SJCRH30 (cell line): ENCODE data around the gene TMC6. TPM values are rescaled to one million over a fixed set of nuclear protein-coding genes. Genes with fewer than 3 reads are reported as not detected.
A peak's percentile ranks its signal among the peaks of the same experiment; 100 is the strongest.
"Not testable (repeated sequence)": the region's sequence is repeated elsewhere in the genome, so short reads cannot be mapped to it uniquely, and the experiment has no call there.

Experiments used
- DNase-seq, 2 experiments: peaks; one replicate each; pipeline ENCODE4 v3.0.0-alpha.2; 2015 to 2020
- H3K27ac ChIP-seq: fragments of 250-450 bp; sonication (Bioruptor Pico); 2 replicates; pipeline ENCODE4 v1.5.1; 2020; ENCODE audit warnings: mild to moderate bottlenecking, moderate library complexity
- H3K27me3 ChIP-seq: fragments of 250-450 bp; sonication (Bioruptor Pico); 2 replicates; pipeline ENCODE4 v1.5.1; 2020; ENCODE audit warnings: mild to moderate bottlenecking, moderate library complexity
- H3K36me3 ChIP-seq: fragments of 250-450 bp; sonication (Bioruptor Pico); 2 replicates; pipeline ENCODE4 v1.5.1; 2020; ENCODE audit warnings: mild to moderate bottlenecking, moderate library complexity
- H3K4me1 ChIP-seq: fragments of 250-450 bp; sonication (Bioruptor Pico); 2 replicates; pipeline ENCODE4 v1.5.1; 2020; ENCODE audit warnings: mild to moderate bottlenecking, moderate library complexity
- H3K4me3 ChIP-seq: fragments of 250-450 bp; sonication (Bioruptor Pico); 2 replicates; pipeline ENCODE4 v1.5.1; 2020; ENCODE audit warnings: mild to moderate bottlenecking, moderate library complexity
- H3K9me3 ChIP-seq: fragments of 250-450 bp; sonication (Bioruptor Pico); replicated peaks from 2 replicates; pipeline ENCODE4 v1.5.1; 2020; ENCODE audit warnings: mild to moderate bottlenecking, moderate library complexity
- total RNA-seq: library from RNA; depleted of rRNA; stranded (reverse); fragments of >200 nt; shearing (Covaris generic); gene quantifications from 2 replicates; pipeline ENCODE4 v1.2.3, GENCODE V29; 2014; rRNA removed

Gene TMC6, protein sequence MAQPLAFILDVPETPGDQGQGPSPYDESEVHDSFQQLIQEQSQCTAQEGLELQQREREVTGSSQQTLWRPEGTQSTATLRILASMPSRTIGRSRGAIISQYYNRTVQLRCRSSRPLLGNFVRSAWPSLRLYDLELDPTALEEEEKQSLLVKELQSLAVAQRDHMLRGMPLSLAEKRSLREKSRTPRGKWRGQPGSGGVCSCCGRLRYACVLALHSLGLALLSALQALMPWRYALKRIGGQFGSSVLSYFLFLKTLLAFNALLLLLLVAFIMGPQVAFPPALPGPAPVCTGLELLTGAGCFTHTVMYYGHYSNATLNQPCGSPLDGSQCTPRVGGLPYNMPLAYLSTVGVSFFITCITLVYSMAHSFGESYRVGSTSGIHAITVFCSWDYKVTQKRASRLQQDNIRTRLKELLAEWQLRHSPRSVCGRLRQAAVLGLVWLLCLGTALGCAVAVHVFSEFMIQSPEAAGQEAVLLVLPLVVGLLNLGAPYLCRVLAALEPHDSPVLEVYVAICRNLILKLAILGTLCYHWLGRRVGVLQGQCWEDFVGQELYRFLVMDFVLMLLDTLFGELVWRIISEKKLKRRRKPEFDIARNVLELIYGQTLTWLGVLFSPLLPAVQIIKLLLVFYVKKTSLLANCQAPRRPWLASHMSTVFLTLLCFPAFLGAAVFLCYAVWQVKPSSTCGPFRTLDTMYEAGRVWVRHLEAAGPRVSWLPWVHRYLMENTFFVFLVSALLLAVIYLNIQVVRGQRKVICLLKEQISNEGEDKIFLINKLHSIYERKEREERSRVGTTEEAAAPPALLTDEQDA
- total RNA-seq: 18.8 and 23.2 TPM in 2 replicates

DNA sequence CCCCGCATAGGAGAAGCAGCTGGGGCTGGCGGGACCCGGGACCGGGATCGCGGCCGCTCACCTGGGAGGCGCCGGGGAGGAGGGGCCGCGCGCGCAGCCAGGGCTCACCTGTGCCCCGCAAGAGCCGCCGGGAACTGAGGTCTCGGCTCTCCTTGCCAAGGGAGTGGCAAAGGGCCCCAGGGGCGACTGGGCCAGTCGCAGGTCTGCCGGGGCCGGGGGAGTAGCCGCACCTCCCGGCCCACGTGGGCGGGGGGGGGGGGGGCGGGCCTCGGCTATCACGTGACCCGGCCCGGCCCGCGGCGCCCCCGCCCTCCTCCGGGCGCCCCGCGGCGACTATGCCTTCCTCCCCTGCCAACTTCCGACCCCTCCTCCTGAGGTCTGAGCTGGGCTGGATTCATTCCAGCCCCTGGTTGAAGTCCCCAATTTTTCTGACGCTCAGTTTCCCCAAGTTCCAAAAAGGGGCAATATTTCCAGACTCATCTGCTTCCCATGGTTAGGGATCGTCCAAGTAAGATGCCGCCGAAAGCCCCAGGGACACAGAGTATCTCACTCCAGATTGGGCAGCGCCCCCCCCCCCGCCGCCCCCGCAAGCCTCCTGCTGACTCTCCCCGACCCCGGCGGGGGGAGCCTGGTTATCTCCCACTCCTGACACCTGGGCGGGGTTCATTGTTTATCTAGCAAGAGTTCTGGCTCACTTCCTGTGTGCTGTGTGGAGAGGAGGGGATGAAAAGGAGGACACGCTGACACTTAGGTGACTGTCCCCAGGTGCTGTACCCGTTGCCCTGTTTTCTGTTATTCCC lies at the start of gene TMC6:
Gene TMC6, minus strand, starts transcription at position 205 of the 800 bp plus-strand sequence. CDS start 1,923 bp downstream, outside the sequence.
- no peaks in the 10 kb centered on the region for H3K36me3 ChIP-seq
- peak within 1 kb of the TSS; percentile 84 for H3K27ac ChIP-seq
- H3K9me3 ChIP-seq: no peaks in the 10 kb centered on the region
- H3K4me3 ChIP-seq: peak within 1 kb of the TSS; percentile 94
- no peaks in the 10 kb centered on the region for H3K27me3 ChIP-seq
- peaks cover 27% of the 10 kb centered on the region for H3K4me1 ChIP-seq
- DNase-seq: peak; percentile 77 to 84

DNA sequence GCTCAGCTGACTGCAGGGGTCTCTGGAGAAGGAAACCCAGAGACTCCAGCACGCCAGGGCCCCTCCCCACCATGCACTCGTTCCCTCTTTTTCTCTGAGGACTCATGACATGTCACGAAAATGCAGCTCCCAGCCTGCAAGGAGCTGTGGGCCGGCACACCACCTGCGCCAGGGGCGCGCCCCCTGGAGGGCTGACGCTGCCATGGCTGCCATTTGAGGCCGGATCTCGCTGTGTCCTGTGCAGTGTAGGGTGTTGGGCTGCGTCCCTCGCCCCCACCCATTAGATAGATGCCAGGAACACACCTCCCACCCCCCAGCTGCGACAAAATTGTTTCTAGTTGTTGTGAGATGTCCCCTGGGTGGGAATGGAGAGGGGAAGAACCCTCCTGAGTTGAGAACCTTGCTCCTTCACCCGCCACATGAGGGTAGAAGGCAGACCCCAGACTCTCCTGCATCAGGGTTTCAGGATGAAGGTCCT lies 48.0 kb upstream of the TMC6 start:
- Histone ChIP-seq H3K27ac (no peak overlapping the region), H3K4me1 (peaks cover 10% of the 10 kb centered on the region; the same call in 1 of the 2 replicates), H3K4me3 (no peak overlapping the region), H3K9me3 (no peaks in the 10 kb centered on the region), H3K36me3 (peaks cover 76% of the 10 kb centered on the region), H3K27me3 (no peaks in the 10 kb centered on the region)
- DNase-seq: no peak

DNA sequence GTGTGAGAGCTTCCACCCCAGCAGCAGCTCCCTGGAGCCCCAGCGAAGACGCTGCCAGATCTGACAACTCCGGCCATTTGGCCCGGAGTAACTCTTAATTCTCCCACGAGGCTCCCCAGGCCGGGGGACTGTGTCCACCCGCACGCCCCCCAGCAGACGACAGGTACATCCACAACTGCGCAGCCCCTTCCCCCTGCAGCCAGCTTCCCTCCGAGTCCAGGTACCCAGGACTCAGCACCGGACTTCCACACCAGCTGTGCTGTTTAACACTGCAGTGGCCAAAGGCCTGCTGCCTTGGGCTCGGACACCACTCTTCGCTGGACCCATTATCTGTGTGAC lies 47.1 kb upstream of the TMC6 start:
- no peaks in the 10 kb centered on the region for H3K27me3 ChIP-seq
- peaks cover 66% of the 10 kb centered on the region for H3K36me3 ChIP-seq
- H3K27ac ChIP-seq: no peak overlapping the region
- no peaks in the 10 kb centered on the region for H3K9me3 ChIP-seq
- no peak overlapping the region for H3K4me3 ChIP-seq
- peaks cover 8% of the 10 kb centered on the region; the same call in 1 of the 2 replicates for H3K4me1 ChIP-seq
- DNase-seq: no peak

DNA sequence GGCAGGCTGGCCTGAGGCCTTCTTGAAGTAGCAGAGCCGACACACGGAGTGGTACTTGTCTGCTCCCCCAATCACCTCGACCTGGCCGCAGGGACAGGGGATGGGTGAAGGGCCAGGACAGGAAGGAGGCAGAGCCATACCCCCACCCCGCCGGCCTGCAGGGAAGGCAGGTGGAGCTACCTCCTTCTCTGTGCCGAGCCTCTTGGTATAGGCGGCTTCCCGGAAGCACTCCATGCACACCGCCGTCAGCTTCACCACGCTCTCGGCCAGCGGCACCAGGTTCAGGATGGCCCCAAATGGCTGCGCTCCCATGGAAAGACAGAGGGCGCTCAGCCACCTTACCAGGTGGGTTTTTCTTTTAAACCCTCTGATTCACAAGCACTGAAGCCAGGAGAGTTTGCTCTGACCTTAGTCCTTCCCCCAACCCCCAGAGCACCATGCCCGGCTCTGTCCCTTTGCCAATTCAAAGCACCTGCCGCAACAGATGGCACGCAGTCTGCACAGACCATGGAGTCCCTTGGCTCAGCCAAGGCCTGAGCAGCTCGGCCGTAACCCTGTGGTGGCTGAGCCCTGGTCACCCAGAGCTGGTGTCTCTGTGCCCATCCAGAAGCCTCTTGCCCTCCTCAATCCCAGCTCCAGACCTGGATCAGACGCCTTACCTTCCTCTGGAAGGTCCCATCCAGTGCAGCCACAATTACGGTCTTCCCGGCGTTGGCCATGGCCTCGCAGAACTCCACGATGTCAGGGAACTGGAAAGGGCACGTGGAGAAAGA lies 46.5 kb upstream of the TMC6 start:
- no peak for DNase-seq
- no peak overlapping the region for H3K27ac ChIP-seq
- peaks cover 6% of the 10 kb centered on the region; the same call in 1 of the 2 replicates for H3K4me1 ChIP-seq
- H3K36me3 ChIP-seq: peaks cover 60% of the 10 kb centered on the region
- no peaks in the 10 kb centered on the region for H3K9me3 ChIP-seq
- H3K27me3 ChIP-seq: no peaks in the 10 kb centered on the region
- H3K4me3 ChIP-seq: no peak overlapping the region

DNA sequence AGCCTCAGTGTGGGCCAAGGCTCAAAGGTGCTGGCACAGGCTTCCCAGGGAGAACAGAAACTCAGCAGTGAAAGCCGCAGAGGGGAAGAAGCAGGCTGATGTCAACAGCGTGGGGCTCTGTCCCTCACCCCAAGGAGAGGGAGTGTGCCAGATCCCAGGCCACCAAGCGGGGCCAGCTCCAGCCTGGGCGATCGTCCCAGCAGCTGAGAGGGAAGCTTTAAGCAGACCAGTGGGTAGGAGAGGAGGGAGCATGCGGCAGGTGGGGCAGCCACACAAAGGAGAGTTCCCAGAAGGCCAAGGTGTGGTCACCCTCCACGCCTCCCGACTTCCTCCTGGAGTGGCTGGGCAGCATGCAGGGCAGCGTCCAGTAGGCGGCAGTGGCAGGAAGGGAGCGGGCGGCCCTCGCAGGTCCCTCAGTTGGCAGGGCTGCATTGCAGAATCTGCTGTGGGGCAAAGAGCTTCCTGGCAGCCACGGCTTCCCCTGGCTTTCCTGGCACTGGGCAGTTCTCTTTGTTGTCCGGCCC lies 45.9 kb upstream of the TMC6 start:
- no peaks in the 10 kb centered on the region for H3K27me3 ChIP-seq
- no peaks in the 10 kb centered on the region for H3K9me3 ChIP-seq
- H3K4me3 ChIP-seq: no peak overlapping the region
- H3K27ac ChIP-seq: no peak overlapping the region
- H3K4me1 ChIP-seq: peaks cover 6% of the 10 kb centered on the region; the same call in 1 of the 2 replicates
- H3K36me3 ChIP-seq: peaks cover 54% of the 10 kb centered on the region
- no peak for DNase-seq

DNA sequence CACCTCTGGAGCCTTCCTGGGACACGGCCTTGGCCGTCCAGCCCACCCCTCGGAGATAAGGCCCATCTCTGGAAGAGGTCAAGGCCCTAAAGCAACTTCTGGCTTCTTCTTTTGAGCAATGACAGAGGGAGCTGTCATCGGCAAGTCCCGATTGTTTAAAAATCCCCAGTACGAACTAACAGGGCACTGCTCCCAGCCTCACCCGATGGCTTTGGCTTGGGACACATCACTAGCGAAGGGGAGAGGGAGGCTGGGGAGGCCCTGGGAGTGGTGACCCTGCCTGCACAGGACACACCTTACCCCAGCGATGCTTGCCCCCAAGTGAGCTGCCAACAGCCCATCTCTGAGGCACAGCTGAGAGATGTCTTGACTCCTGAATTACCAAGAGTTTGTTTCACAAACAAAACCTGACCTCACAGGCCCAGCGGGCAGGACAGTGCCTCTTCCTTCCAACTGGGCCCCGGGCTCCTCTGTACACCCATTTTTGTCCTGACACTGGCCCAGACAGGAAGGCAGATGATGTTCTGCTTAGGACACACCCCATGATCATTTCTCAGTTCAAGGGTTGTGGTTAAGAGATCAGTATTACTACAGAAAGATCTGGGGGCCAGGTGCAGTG lies 44.7 kb upstream of the TMC6 start:
- Histone ChIP-seq H3K27me3 (no peaks in the 10 kb centered on the region), H3K4me1 (peaks cover 6% of the 10 kb centered on the region; the same call in 1 of the 2 replicates), H3K27ac (no peak overlapping the region), H3K36me3 (peaks cover 42% of the 10 kb centered on the region), H3K4me3 (no peak overlapping the region), H3K9me3 (no peaks in the 10 kb centered on the region)
- DNase-seq: no peak

DNA sequence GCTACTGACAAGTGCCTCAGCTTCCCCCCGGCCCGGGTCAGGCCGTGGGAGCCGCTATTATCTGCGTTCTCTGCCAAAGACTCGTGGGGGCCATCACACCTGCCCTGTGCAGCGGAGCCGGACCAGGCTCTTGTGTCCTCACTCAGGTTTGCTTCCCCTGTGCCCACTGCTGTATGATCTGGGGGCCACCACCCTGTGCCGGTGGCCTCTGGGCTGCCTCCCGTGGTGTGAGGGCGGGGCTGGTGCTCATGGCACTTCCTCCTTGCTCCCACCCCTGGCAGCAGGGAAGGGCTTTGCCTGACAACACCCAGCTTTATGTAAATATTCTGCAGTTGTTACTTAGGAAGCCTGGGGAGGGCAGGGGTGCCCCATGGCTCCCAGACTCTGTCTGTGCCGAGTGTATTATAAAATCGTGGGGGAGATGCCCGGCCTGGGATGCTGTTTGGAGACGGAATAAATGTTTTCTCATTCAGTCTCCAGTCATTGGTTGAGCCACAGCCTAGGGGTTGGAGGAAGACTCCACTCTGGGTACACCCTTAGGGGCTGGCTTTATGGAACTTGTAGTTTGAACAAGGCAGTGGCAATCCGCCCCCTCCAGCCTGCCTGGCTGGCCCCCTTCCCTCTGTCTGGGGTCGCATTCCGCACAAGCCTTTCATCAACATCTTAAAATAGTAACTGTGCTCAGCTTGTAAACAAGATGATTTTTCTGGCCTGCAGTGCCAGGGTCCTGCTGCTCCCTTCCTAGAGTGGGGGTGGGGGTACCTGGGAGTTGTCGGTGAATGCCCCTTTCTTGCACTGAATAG lies 43.9 kb upstream of the TMC6 start:
- no peaks in the 10 kb centered on the region for H3K9me3 ChIP-seq
- H3K27ac ChIP-seq: no peak overlapping the region
- H3K36me3 ChIP-seq: peaks cover 35% of the 10 kb centered on the region
- peaks cover 6% of the 10 kb centered on the region; the same call in 1 of the 2 replicates for H3K4me1 ChIP-seq
- H3K4me3 ChIP-seq: no peak overlapping the region
- no peaks in the 10 kb centered on the region for H3K27me3 ChIP-seq
- DNase-seq: no peak

DNA sequence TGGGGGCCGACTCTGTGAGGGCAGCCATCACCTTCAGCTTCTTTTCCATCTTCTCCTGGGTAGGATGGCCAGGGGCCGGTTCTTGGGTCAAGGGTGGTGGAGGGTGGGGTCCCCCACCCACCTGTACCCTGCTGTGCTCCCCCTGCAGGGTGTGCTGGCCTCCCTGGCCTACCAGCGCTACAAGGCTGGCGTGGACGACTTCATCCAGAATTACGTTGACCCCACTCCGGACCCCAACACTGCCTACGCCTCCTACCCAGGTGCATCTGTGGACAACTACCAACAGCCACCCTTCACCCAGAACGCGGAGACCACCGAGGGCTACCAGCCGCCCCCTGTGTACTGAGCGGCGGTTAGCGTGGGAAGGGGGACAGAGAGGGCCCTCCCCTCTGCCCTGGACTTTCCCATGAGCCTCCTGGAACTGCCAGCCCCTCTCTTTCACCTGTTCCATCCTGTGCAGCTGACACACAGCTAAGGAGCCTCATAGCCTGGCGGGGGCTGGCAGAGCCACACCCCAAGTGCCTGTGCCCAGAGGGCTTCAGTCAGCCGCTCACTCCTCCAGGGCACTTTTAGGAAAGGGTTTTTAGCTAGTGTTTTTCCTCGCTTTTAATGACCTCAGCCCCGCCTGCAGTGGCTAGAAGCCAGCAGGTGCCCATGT lies 43.2 kb upstream of the TMC6 start:
- H3K4me1 ChIP-seq: not testable (repeated sequence)
- peaks cover 28% of the 10 kb centered on the region for H3K36me3 ChIP-seq

DNA sequence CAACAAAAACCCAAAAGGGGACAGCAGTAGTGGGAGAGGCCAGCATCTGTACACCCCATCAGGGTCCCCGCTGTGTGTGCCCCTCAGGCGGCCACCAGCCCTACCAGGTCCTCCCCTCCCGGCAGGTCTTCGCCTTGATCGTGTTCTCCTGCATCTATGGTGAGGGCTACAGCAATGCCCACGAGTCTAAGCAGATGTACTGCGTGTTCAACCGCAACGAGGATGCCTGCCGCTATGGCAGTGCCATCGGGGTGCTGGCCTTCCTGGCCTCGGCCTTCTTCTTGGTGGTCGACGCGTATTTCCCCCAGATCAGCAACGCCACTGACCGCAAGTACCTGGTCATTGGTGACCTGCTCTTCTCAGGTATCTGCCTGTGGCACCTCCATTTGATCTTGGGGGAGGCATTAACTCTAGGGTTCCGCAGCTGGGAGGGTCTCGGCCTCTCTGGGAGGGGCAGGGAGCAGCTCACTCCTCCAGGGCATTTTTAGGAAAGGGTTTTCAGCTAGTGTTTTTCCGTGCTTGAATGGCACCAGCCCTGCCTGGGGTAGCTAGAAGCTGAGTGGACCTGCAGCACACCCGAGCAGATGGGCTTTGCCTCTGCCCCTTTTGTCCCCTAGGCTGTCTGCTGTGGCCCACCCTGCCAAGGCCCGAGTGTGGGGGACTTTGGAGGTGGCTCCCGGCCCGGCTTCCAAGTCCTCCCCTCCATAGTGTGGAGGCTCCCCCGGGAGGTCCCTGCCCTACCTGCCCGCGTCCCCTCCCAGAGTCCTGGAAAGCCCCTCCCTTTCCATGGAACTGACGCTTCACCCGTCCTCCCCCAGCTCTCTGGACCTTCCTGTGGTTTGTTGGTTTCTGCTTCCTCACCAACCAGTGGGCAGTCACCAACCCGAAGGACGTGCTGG lies 42.4 kb upstream of the TMC6 start:
- H3K27ac ChIP-seq: no peak overlapping the region
- DNase-seq: no peak
- H3K27me3 ChIP-seq: no peaks in the 10 kb centered on the region

More for the DNA sequence above, 43.2 kb upstream of the TMC6 start:
- H3K4me3 ChIP-seq, H3K27ac ChIP-seq, H3K27me3 ChIP-seq, H3K9me3 ChIP-seq, DNase-seq: not testable (repeated sequence)

DNA sequence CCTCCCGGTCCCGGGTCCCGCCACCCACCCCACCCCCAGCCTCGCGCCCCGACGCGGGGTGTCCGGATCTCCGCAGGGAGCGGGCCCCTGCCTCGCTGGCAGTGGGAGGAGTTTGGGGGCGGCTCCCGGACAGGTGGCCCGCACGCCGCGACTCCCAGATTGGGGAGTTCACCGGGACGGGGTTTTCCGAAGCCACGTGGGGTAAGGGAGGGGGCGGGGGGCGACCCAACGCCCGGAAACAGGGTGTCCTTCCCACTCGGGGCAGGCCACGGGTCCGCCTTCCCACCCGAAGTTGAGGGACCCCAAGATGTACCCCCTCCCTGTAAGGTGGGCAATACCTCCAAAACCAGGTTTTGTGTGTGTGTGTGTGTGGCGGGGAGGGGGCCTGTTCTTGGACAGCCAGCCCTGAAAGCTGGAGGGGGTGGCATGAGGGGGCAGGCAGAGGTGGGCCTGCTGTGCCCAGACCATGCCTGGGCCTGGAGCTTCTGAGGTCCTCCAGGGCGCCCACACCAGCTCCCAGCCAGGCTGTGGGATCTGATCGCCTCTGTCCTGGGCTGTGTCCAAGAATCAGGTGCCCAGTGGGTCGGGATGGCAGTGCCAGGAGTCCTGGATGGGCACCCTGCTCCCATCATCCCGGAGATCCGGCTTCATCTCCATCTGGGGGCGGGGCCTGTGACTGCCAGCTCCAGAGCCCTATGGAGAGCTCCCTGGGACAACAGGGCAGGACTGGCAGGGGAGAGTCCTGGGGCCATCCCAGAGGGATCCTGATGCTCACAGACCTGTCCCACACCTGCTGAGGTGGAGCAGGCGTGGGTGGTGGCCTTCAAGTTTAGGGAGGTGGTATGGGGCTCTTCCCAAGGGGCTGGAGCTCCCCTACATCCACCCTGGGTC lies 40.6 kb upstream of the TMC6 start:
- H3K27ac ChIP-seq: no peak overlapping the region
- H3K4me1 ChIP-seq: peaks cover 6% of the 10 kb centered on the region; the same call in 1 of the 2 replicates
- H3K4me3 ChIP-seq: peak overlapping the region; percentile 63
- peaks cover 8% of the 10 kb centered on the region for H3K36me3 ChIP-seq
- H3K9me3 ChIP-seq: no peaks in the 10 kb centered on the region
- peak; percentile 63 to 74 for DNase-seq
- no peaks in the 10 kb centered on the region for H3K27me3 ChIP-seq

More for the DNA sequence above, 42.4 kb upstream of the TMC6 start:
- H3K4me1 ChIP-seq: peaks cover 6% of the 10 kb centered on the region; the same call in 1 of the 2 replicates
- H3K4me3 ChIP-seq: no peak overlapping the region
- no peaks in the 10 kb centered on the region for H3K9me3 ChIP-seq
- peaks cover 22% of the 10 kb centered on the region for H3K36me3 ChIP-seq
